CD8-positive, alpha-beta memory T cell (primary cell): ENCODE results near the gene P3H2. TPM values are rescaled to one million over a fixed set of nuclear protein-coding genes. Genes with fewer than 3 reads are reported as not detected.

Experiments used
- CTCF ChIA-PET: fragments of 350-600 bp; sonication (Branson Sonifier 250); formaldehyde crosslinking; loops from one replicate; lab custom pipeline; 2021; ENCODE audit warnings: antibody characterized with exemption; lab: Charles Lee
- POLR2A ChIA-PET: fragments of 350-600 bp; sonication (Branson Sonifier 250); formaldehyde crosslinking; loops from one replicate; lab custom pipeline; 2021; ENCODE audit warnings: antibody characterized with exemption; lab: Charles Lee
- DNase-seq, 5 donors: peaks; one replicate each; pipeline versions ENCODE4 v3.0.0 to v3.0.0-alpha.2; 2020 to 2022; ENCODE audit warnings: mixed read lengths in 1 of 5
- H3K27ac ChIP-seq: one replicate; pipeline ENCODE4 v1.7.0; 2013; ENCODE audit warnings: low read depth, mild to moderate bottlenecking, low read length, moderate library complexity
- H3K27me3 ChIP-seq: 2 replicates; pipeline ENCODE4 v1.7.0; 2013; ENCODE audit warnings: low read length, mild to moderate bottlenecking; ENCODE audit not compliant: insufficient read depth, poor library complexity, severe bottlenecking
- H3K36me3 ChIP-seq: 2 replicates; pipeline ENCODE4 v1.7.0; 2013; ENCODE audit warnings: mild to moderate bottlenecking, low read length, moderate library complexity; ENCODE audit not compliant: insufficient read depth
- H3K4me1 ChIP-seq: 2 replicates; pipeline ENCODE4 v1.7.0; 2013; ENCODE audit warnings: mild to moderate bottlenecking, low read length, moderate library complexity; ENCODE audit not compliant: insufficient read depth
- H3K4me3 ChIP-seq: 2 replicates; pipeline ENCODE4 v1.7.0; 2013; ENCODE audit warnings: mild to moderate bottlenecking, low read length
- H3K9me3 ChIP-seq: 2 replicates; pipeline ENCODE4 v1.7.0; 2013; ENCODE audit warnings: mild to moderate bottlenecking, low read length
- H3K27ac Mint-ChIP-seq, 8 donors: one replicate each; pipeline ENCODE4 v1.8.0; 2020 to 2021; ENCODE audit warnings: mixed read lengths in 8 of 8, mild to moderate bottlenecking in 6 of 8, inconsistent platforms in 3 of 8, moderate library complexity in 3 of 8
- H3K27me3 Mint-ChIP-seq, 2 donors: one replicate each; pipeline ENCODE4 v1.8.0; 2020 to 2021; ENCODE audit warnings: mixed read lengths in 2 of 2, mild to moderate bottlenecking in 1 of 2, moderate library complexity in 1 of 2
- H3K36me3 Mint-ChIP-seq, 3 donors: one replicate each; pipeline ENCODE4 v1.8.0; 2020 to 2021; ENCODE audit warnings: mixed read lengths in 3 of 3, inconsistent platforms in 1 of 3, mild to moderate bottlenecking in 1 of 3
- H3K4me1 Mint-ChIP-seq, 3 donors: one replicate each; pipeline ENCODE4 v1.8.0; 2020 to 2021; ENCODE audit warnings: mixed read lengths in 3 of 3, inconsistent platforms in 1 of 3, mild to moderate bottlenecking in 1 of 3
- H3K4me3 Mint-ChIP-seq, 7 donors: one replicate each; pipeline ENCODE4 v1.8.0; 2020 to 2021; ENCODE audit warnings: mixed read lengths in 7 of 7, mild to moderate bottlenecking in 6 of 7, moderate library complexity in 4 of 7, inconsistent platforms in 2 of 7
- H3K9me3 Mint-ChIP-seq, 5 donors: one replicate each; pipeline ENCODE4 v1.8.0; 2020 to 2022; ENCODE audit warnings: mixed read lengths in 5 of 5, mild to moderate bottlenecking in 3 of 5, moderate library complexity in 2 of 5, inconsistent platforms in 1 of 5
- polyA plus RNA-seq: library from polyadenylated mRNA; unstranded; fragments of 300-500 nt; fragmentation: Illumina TruSeq; gene quantifications from one replicate; pipeline ENCODE4 v1.2.3, GENCODE V29; 2021
- total RNA-seq, 2 experiments: library from RNA; stranded (reverse); gene quantifications; one replicate each; pipeline ENCODE4 v1.2.3, GENCODE V29; 2021

P3H2 gene
- total and polyA plus RNA-seq, 3 experiments from 2014 or later, result not detected

DNA sequence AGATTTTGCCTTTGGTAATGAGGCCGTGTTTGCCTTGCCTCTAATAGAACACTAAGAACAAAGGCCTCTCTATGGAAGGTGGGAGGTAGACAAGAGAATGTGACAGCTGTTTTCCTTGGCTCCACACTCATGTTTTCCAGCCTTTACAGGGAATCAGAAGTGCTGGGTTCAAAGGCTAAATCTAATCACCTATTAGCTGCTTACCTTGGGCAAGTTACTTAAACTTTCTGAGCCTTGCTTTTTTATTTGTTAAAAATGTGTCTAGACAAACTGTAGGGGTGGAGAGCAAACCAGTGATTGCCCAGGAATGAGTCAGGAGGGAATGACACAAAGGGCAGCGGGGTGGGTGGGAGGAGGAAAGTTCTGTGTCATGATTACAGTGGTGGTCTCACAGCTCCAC lies 179.0 kb downstream of the P3H2 start:
- no peaks in the 10 kb centered on the region for H3K36me3 ChIP-seq
- no peak for DNase-seq
- Mint-ChIP-seq H3K27ac (no peak overlapping the region), H3K4me3 (no peak overlapping the region), H3K27me3 (peaks cover 0 to 4% of the 10 kb centered on the region in 2 donors), H3K4me1 (no peaks in the 10 kb centered on the region), H3K36me3 (no peaks in the 10 kb centered on the region), H3K9me3 (peaks cover 0 to 2% (median 0%) of the 10 kb centered on the region in 5 donors)
- CTCF ChIA-PET, result no interaction called here
- no peak overlapping the region for H3K27ac ChIP-seq
- no peaks in the 10 kb centered on the region for H3K4me1 ChIP-seq
- no peak overlapping the region for H3K4me3 ChIP-seq
- no peaks in the 10 kb centered on the region for H3K9me3 ChIP-seq
- H3K27me3 ChIP-seq, result no peaks in the 10 kb centered on the region
- POLR2A ChIA-PET, result no interaction called here

DNA sequence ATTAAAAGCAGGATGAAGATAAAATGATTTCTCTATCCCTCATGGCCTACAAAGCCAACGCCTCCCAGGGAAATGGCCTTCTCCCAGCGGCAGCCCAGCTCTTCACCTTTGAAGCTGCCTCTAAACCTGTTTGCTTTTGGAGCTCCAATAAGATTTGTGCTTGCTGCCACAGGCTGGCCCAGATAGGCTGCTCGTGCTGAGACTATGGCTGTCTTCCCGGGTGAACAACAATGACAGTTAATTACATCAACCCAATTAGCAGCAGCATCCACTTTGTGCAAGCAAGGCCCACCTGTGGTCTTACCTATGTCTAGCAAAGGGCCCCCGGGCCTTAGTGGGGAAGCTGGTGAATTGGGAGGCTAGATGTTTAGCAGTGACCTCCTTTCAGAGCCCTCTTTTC lies 179.6 kb downstream of the P3H2 start:
- Histone ChIP-seq H3K4me3 (no peak overlapping the region), H3K27ac (no peak overlapping the region), H3K4me1 (no peaks in the 10 kb centered on the region), H3K9me3 (no peaks in the 10 kb centered on the region), H3K27me3 (no peaks in the 10 kb centered on the region), H3K36me3 (no peaks in the 10 kb centered on the region)
- CTCF ChIA-PET, result no interaction called here
- H3K9me3 Mint-ChIP-seq, result peaks cover 0 to 2% (median 0%) of the 10 kb centered on the region in 5 donors
- no peak overlapping the region for H3K4me3 Mint-ChIP-seq
- POLR2A ChIA-PET, result no interaction called here
- no peak overlapping the region for H3K27ac Mint-ChIP-seq
- H3K36me3 Mint-ChIP-seq, result no peaks in the 10 kb centered on the region
- DNase-seq, result no peak
- no peaks in the 10 kb centered on the region for H3K4me1 Mint-ChIP-seq
- no peaks in the 10 kb centered on the region for H3K27me3 Mint-ChIP-seq

DNA sequence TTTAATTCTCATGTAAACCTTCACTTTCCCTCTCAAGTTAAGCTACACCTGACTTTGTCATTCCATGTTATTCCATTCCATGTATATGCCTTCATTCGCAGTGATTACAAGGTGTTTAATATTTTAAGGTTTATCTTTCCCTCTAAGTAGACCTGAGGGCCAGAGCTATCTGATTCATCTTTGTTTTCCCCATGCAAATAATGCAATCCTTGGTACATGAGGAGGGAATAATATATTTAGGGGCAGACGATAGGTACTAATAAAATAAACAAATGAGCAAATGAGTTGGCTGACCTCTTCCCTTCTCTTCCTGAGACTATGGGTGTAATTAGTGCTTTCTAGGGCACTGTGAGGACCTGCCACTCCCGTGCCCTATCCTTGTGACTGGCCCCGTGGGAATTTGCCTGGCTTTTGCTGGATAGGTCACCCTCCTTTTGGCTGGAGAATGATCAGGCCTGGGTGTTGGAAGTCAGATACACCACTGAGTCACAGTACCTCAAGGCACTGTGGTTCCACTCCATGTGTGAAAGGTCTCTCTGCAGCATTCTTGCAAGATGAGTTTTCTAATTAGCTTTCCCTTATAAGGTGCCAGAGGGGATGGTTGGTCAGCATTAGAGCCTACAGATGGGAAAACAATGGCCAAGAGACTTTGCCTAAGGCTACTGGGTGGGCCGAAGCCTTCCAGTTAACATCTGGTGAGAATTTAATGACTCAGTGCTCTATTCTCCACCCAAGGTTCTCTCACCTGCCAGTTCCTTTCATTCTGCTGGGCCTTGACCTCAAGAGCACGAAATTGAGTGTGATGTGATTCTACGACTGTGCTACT lies 183.2 kb downstream of the P3H2 start:
- no peak overlapping the region for H3K27ac ChIP-seq
- Mint-ChIP-seq H3K27ac (no peak overlapping the region), H3K4me3 (no peak overlapping the region), H3K36me3 (no peaks in the 10 kb centered on the region), H3K27me3 (peaks cover 0 to 8% of the 10 kb centered on the region in 2 donors), H3K9me3 (peaks cover 0 to 2% (median 0%) of the 10 kb centered on the region in 5 donors), H3K4me1 (no peaks in the 10 kb centered on the region)
- no peaks in the 10 kb centered on the region for H3K36me3 ChIP-seq
- ChIA-PET POLR2A (no interaction called here), CTCF (no interaction called here)
- no peaks in the 10 kb centered on the region for H3K9me3 ChIP-seq
- H3K27me3 ChIP-seq, result no peaks in the 10 kb centered on the region
- no peaks in the 10 kb centered on the region for H3K4me1 ChIP-seq
- DNase-seq, result no peak
- no peak overlapping the region for H3K4me3 ChIP-seq

DNA sequence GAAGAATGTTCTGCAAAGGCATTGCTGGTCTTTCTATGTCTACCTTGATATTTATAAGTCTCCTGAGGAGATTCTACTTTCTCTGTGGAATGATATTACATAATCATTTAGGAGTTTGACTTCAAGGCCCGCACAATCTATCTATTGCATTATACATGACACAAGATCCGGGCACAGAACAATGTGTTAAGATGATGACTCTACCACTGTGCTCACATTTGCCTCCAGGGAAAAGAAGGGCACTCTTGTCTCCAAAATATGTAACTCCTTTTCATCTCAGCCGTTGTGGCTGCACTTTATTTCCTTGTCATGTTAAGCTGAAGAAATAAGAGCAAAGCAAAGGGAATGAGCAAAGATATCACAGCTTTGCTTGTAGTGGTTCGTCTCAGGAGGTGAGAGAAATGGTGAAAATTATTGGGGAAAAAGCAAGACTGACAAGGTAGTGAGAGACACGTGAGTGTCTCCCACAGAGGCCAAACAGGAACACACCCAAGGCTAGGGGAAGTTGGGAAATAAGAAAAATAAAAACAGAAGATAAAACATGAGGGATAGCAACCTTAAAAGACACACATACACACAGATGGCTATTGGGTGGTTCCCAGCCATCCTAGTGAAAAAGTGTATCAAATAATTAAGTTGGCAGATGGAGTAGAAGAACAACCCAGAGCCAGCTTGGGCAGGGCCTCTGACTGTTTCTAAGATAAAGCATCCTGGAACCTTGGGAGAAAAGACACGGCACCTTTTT lies 184.3 kb downstream of the P3H2 start:
- CTCF ChIA-PET, result no interaction called here

DNA sequence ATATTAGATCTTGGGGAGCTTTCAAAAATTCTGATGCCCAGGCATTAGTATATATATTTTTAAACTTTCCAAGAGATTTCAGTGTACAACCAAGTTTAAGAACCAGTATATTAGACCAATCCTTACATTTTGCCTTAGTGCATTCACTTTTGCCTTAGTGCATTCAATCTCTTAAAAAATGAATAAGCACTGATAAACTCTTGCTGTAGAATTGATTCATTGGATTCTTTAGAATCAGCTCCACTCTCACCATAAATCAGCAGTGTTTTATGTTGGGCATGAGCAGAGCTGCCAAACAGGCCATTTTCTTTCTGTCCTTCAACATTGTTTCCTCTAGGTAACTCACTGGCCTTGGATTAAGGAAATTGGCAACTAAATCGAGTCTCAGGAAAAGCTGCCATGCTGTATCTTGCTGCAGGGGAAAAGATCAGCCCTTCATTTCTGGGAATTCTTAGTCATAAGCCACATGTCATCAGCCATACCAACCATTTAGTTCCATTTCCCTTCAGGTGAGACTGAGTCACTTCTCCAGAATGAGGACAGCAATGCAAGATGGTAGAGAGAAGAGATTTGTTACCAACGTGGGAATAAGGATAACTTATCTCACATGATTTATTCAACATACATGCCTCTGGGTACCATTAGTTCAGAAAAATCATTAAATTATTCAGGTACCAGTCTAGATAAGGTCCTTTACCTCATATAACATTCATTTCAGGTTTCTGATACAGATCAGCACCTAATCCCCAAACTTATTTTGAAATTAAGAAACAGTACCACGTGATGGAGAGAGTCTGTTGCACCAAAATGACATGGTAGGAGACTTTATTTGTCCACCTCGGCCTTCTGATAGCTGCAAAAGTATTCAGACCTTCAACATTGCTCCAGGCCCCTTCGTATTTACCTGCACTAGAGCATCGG lies 192.5 kb downstream of the P3H2 start:
- ChIA-PET POLR2A (no interaction called here), CTCF (no interaction called here)
- no peak overlapping the region for H3K4me3 Mint-ChIP-seq
- H3K4me1 Mint-ChIP-seq, result no peaks in the 10 kb centered on the region
- Histone ChIP-seq H3K36me3 (no peaks in the 10 kb centered on the region), H3K4me3 (no peak overlapping the region), H3K4me1 (no peaks in the 10 kb centered on the region), H3K9me3 (no peaks in the 10 kb centered on the region), H3K27me3 (no peaks in the 10 kb centered on the region), H3K27ac (no peak overlapping the region)
- no peaks in the 10 kb centered on the region for H3K27me3 Mint-ChIP-seq
- no peak for DNase-seq
- H3K9me3 Mint-ChIP-seq, result no peaks in the 10 kb centered on the region
- no peaks in the 10 kb centered on the region for H3K36me3 Mint-ChIP-seq
- no peak overlapping the region for H3K27ac Mint-ChIP-seq

More for the DNA sequence above, 184.3 kb downstream of the P3H2 start:
- H3K9me3 ChIP-seq, result no peaks in the 10 kb centered on the region
- Mint-ChIP-seq H3K4me3 (no peak overlapping the region), H3K4me1 (no peaks in the 10 kb centered on the region), H3K27me3 (peaks cover 0 to 8% of the 10 kb centered on the region in 2 donors), H3K9me3 (peaks cover 0 to 2% (median 0%) of the 10 kb centered on the region in 5 donors), H3K27ac (peak overlapping the region in 1 of 8 donors; percentile 40), H3K36me3 (no peaks in the 10 kb centered on the region)
- H3K4me3 ChIP-seq, result no peak overlapping the region
- no peak for DNase-seq
- no peaks in the 10 kb centered on the region for H3K27me3 ChIP-seq
- POLR2A ChIA-PET, result no interaction called here
- no peaks in the 10 kb centered on the region for H3K36me3 ChIP-seq
- no peak overlapping the region for H3K27ac ChIP-seq
- H3K4me1 ChIP-seq, result no peaks in the 10 kb centered on the region

DNA sequence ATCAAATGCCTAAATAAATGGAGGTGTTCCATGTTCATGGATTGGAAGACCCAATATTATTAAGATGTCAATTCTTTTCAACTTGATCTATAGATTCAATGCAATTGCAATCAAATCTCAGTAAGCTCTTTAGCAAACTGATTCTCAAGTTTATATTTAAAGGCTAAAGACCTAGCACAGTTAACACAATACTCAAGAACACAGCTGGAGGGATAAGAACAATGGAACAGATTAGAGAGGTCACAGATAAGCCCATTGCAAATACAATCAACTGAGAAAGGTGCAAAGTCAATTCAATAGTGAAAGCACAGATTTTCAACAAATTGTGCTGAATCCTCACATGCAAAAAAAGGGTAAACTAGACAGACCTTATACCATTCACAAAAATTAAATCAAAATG lies 198.9 kb downstream of the P3H2 start:
- Mint-ChIP-seq H3K27me3 (peaks cover 0 to 5% of the 10 kb centered on the region in 2 donors), H3K4me3 (no peak overlapping the region), H3K36me3 (no peaks in the 10 kb centered on the region), H3K9me3 (no peaks in the 10 kb centered on the region), H3K27ac (no peak overlapping the region), H3K4me1 (no peaks in the 10 kb centered on the region)
- no peaks in the 10 kb centered on the region for H3K36me3 ChIP-seq
- no peak for DNase-seq
- no peak overlapping the region for H3K27ac ChIP-seq
- POLR2A ChIA-PET, result no interaction called here
- H3K9me3 ChIP-seq, result no peaks in the 10 kb centered on the region
- CTCF ChIA-PET, result no interaction called here
- H3K4me1 ChIP-seq, result no peaks in the 10 kb centered on the region
- no peaks in the 10 kb centered on the region for H3K27me3 ChIP-seq
- H3K4me3 ChIP-seq, result no peak overlapping the region

DNA sequence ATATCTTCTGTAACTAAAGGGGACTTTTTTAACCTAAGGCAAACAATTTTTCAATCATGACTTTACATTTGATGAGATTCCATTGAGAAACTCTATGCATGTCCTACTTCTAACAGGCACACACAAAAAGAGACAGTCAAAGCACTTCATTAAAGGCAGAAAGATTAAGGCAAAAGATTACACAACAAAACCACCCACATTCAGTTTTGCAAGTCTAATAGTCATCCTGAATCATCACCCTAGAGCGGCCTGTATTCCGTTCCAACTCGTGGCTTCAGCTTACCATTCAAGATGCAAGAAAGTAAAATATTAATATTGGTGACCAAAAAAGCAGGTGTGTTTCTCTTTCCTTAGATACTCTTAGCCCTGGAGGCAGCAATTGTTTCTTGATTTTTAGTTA lies 205.9 kb downstream of the P3H2 start:
- ChIA-PET POLR2A (no interaction called here), CTCF (no interaction called here)
- no peaks in the 10 kb centered on the region for H3K4me1 ChIP-seq
- no peak overlapping the region for H3K27ac ChIP-seq
- H3K36me3 Mint-ChIP-seq, result no peaks in the 10 kb centered on the region
- H3K4me3 ChIP-seq, result no peak overlapping the region
- H3K36me3 ChIP-seq, result no peaks in the 10 kb centered on the region
- H3K27me3 Mint-ChIP-seq, result peaks cover 3 to 32% of the 10 kb centered on the region in 2 donors
- no peaks in the 10 kb centered on the region for H3K4me1 Mint-ChIP-seq
- no peaks in the 10 kb centered on the region for H3K9me3 Mint-ChIP-seq
- H3K27ac Mint-ChIP-seq, result no peak overlapping the region
- no peaks in the 10 kb centered on the region for H3K27me3 ChIP-seq
- DNase-seq, result no peak
- no peak overlapping the region for H3K4me3 Mint-ChIP-seq
- H3K9me3 ChIP-seq, result no peaks in the 10 kb centered on the region
